KMS-11 (cell line): ENCODE measurements around the gene BET1L.

Source experiments
- H2AFZ ChIP-seq: fragments of 200-600 bp; sonication (generic); 2 replicates; pipeline ENCODE4 v1.6.1; 2016; ENCODE audit warnings: antibody characterized with exemption, mixed run types, low read depth
- H3K27ac ChIP-seq: fragments of 200-600 bp; sonication (generic); 2 replicates; pipeline ENCODE4 v1.6.1; 2016; ENCODE audit warnings: mild to moderate bottlenecking, mixed run types
- H3K27me3 ChIP-seq: fragments of 200-600 bp; sonication (generic); 2 replicates; pipeline ENCODE4 v1.6.1; 2017; ENCODE audit warnings: mild to moderate bottlenecking, low read depth, mixed run types, moderate library complexity; ENCODE audit not compliant: insufficient read depth
- H3K36me3 ChIP-seq: fragments of 200-600 bp; sonication (generic); 2 replicates; pipeline ENCODE4 v1.6.1; 2017; ENCODE audit warnings: mild to moderate bottlenecking, mixed run types; ENCODE audit not compliant: insufficient read depth
- H3K4me1 ChIP-seq: fragments of 200-600 bp; sonication (generic); 2 replicates; pipeline ENCODE4 v1.6.1; 2016; ENCODE audit warnings: mild to moderate bottlenecking, low read depth, mixed run types; ENCODE audit not compliant: poor library complexity, severe bottlenecking
- H3K4me2 ChIP-seq: fragments of 200-600 bp; sonication (generic); 2 replicates; pipeline ENCODE4 v1.7.0; 2016; ENCODE audit warnings: mild to moderate bottlenecking, mixed run types
- H3K4me3 ChIP-seq: fragments of 200-600 bp; sonication (generic); IDR thresholded peaks from 2 replicates; pipeline ENCODE4 v1.6.1; 2017; ENCODE audit warnings: low read depth, low read length, mixed read lengths; ENCODE audit not compliant: insufficient read depth
- H3K79me2 ChIP-seq: fragments of 200-600 bp; sonication (generic); 2 replicates; pipeline ENCODE4 v1.6.1; 2016; ENCODE audit warnings: low read depth, mixed run types; ENCODE audit not compliant: insufficient read depth
- H3K9ac ChIP-seq: fragments of 200-600 bp; sonication (generic); 2 replicates; pipeline ENCODE4 v1.6.1; 2016; ENCODE audit warnings: mild to moderate bottlenecking, mixed run types
- H4K20me1 ChIP-seq: fragments of 200-600 bp; sonication (generic); 2 replicates; pipeline ENCODE4 v1.6.1; 2016; ENCODE audit warnings: mild to moderate bottlenecking, mixed run types; ENCODE audit not compliant: insufficient read depth
- TF ChIP-seq, protein P1 (sequence below): fragments of 200-600 bp; sonication (generic); conservative IDR thresholded peaks from 2 replicates; pipeline ENCODE4 v1.6.1; 2017; ENCODE audit warnings: low read depth, mild to moderate bottlenecking, antibody characterized with exemption, low read length, moderate library complexity, mixed read lengths

Gene BET1L

DNA sequence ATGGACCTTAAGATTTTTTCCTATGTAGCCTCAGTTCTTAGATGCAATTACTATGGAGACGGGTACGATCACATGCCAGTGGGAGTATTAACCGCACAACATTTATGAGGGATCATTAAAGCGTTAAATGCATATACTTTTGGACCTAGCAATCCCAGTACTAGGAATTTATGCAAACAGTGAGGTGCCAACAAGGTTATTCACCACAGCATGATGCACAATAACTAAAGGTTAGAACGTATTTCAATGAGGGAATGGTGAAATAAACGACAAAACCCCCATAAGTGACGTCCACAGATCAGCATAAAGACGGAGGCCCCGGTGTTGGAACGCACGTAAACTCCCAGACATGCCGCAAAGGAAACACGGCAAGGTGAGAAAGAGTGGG, 28.4 kb upstream of the BET1L start:
- Histone ChIP-seq H3K4me2 (peak overlapping the region; percentile 55), H2AFZ (peak overlapping the region; percentile 85), H3K4me1 (peaks cover 26% of the 10 kb centered on the region), H3K27me3 (no peaks in the 10 kb centered on the region), H3K79me2 (peaks cover 36% of the 10 kb centered on the region), H3K36me3 (no peaks in the 10 kb centered on the region), H4K20me1 (no peaks in the 10 kb centered on the region), H3K4me3 (no peak overlapping the region), H3K9ac (peak overlapping the region; percentile 40; the same call in 1 of the 2 replicates), H3K27ac (no peak overlapping the region)
- TF ChIP-seq, protein P1, sequence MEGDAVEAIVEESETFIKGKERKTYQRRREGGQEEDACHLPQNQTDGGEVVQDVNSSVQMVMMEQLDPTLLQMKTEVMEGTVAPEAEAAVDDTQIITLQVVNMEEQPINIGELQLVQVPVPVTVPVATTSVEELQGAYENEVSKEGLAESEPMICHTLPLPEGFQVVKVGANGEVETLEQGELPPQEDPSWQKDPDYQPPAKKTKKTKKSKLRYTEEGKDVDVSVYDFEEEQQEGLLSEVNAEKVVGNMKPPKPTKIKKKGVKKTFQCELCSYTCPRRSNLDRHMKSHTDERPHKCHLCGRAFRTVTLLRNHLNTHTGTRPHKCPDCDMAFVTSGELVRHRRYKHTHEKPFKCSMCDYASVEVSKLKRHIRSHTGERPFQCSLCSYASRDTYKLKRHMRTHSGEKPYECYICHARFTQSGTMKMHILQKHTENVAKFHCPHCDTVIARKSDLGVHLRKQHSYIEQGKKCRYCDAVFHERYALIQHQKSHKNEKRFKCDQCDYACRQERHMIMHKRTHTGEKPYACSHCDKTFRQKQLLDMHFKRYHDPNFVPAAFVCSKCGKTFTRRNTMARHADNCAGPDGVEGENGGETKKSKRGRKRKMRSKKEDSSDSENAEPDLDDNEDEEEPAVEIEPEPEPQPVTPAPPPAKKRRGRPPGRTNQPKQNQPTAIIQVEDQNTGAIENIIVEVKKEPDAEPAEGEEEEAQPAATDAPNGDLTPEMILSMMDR: no peak

DNA sequence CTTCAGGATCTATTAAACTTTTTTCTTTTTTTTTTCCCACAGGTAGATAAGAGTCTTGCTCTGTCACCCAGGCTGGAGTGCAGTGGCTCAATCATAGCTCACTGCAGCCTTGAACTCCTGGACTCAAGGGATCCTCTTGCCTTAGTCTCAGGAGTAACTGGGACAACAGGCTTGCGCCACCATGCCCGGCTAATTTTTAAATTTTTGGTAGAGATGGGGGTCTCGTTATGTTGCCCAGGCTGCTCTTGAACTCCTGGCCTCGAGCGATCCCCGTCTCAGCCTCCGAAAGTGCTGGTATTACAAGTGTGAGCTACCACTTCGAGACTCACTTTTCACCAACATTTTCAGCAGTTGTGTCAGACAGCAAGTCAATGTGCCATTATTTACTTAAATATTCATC, 28.0 kb upstream of the BET1L start:
- Histone ChIP-seq H3K4me1 (peaks cover 26% of the 10 kb centered on the region), H3K9ac (no peak overlapping the region), H3K79me2 (peaks cover 32% of the 10 kb centered on the region), H2AFZ (no peak overlapping the region), H3K4me2 (peak overlapping the region; percentile 55), H3K27me3 (no peaks in the 10 kb centered on the region), H4K20me1 (no peaks in the 10 kb centered on the region), H3K4me3 (no peak overlapping the region), H3K27ac (no peak overlapping the region), H3K36me3 (no peaks in the 10 kb centered on the region)
- TF ChIP-seq, protein P1: no peak

DNA sequence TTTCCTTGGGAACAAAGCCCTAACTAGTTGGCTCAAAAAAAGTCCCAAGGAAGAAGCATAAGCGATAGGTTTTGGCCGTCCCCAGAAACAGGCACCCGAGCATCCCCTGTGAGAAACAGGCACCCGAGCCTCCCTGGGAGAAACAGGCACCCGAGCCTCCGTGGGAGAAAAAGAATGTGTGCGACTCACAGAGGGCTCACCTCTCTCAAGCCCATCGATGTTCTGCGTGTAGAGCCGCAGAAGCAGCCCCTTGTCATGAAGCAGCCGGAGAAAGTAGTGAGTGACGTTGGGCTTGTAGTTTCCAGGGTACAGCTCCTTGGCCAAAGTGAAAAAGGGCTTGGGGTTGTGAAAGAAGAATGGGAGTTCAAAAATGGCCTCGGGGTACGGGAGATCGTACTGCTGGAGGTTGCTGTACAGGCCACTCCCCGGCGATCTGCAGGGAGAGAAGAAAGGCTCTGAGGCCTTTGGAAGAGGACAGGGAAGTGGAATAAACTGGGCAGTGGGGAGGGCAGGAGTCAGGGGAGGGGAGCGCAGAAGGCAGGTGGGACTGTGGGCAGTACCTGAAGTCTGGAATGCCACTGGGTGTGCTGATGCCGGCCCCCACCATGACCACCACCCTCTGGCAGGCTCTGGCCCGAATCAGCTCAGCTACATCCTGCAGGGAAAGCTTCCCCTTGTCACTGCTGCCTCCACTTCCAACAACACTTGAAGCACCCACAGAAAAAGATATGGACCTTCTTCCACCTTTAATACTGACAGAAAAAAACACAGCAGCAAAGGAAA, 25.8 kb upstream of the BET1L start:
- Histone ChIP-seq H3K4me3 (no peak overlapping the region), H2AFZ (no peak overlapping the region), H3K36me3 (no peaks in the 10 kb centered on the region), H3K79me2 (peaks cover 12% of the 10 kb centered on the region), H3K9ac (no peak overlapping the region), H4K20me1 (no peaks in the 10 kb centered on the region), H3K4me1 (peaks cover 12% of the 10 kb centered on the region), H3K27me3 (no peaks in the 10 kb centered on the region), H3K27ac (no peak overlapping the region), H3K4me2 (no peak overlapping the region)
- TF ChIP-seq, protein P1: no peak

DNA sequence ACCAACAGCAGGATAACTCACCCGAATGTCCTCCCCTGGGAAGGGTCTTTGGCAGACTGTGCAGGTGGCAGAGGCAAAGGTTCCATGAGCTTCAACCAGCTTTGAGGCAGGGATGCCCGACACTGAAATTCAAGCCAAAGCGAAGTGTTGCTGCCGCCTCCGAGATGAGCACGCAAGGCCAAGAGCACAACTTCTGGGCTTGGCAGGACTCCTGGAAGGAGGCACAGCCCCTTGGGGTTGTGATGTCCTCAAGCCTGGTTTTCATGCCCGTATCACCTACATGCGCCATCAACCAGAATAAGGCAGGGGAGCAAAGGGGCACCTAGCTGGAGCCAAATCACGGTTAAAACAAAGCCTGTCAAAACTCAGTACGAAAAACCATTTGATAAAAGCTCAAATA, 23.2 kb upstream of the BET1L start:
- H3K36me3 ChIP-seq: no peaks in the 10 kb centered on the region
- no peaks in the 10 kb centered on the region for H3K27me3 ChIP-seq
- TF ChIP-seq, protein P1: no peak
- H3K79me2 ChIP-seq: no peaks in the 10 kb centered on the region
- peaks cover 7% of the 10 kb centered on the region for H3K4me1 ChIP-seq
- no peaks in the 10 kb centered on the region for H4K20me1 ChIP-seq
- H3K9ac ChIP-seq: no peak overlapping the region
- H2AFZ ChIP-seq: no peak overlapping the region
- H3K4me2 ChIP-seq: no peak overlapping the region
- no peak overlapping the region for H3K27ac ChIP-seq
- no peak overlapping the region for H3K4me3 ChIP-seq
